SK-N-SH treated with all-trans-retinoic acid at 6 μM for 48 hours (cell line): ENCODE data around the gene LRRC10.

Source experiments
- ATAC-seq: fragments of 200-7000 bp; cut with Tn5 transposase; 3 replicates; pipeline ENCODE4 v1.9.1; 2020; ENCODE audit warnings: mild to moderate bottlenecking, moderate library complexity
- BACH2 ChIP-seq: fragments of 250-450 bp; sonication (Bioruptor Pico); IDR thresholded peaks from 2 replicates; pipeline ENCODE4 v1.9.0; 2021; ENCODE audit warnings: mild to moderate bottlenecking, borderline replicate concordance
- CREB5 ChIP-seq: fragments of 250-450 bp; sonication (Bioruptor Pico); IDR thresholded peaks from 2 replicates; pipeline ENCODE4 v1.5.1; 2020; ENCODE audit warnings: low read depth, mild to moderate bottlenecking, moderate library complexity
- CSDC2 ChIP-seq: fragments of 250-450 bp; sonication (Bioruptor Pico); IDR thresholded peaks from 2 replicates; pipeline ENCODE4 v1.5.0; 2020; ENCODE audit warnings: mild to moderate bottlenecking, moderate library complexity
- CSRNP3 ChIP-seq: fragments of 250-450 bp; sonication (Bioruptor Pico); IDR thresholded peaks from 2 replicates; pipeline ENCODE4 v1.5.1; 2021; ENCODE audit warnings: mild to moderate bottlenecking, moderate library complexity
- ESRRG ChIP-seq: fragments of 250-450 bp; sonication (Bioruptor Pico); IDR thresholded peaks from 2 replicates; pipeline ENCODE4 v1.6.1; 2021; ENCODE audit warnings: mild to moderate bottlenecking
- GLIS3 ChIP-seq: fragments of 250-450 bp; sonication (Bioruptor Pico); IDR thresholded peaks from 2 replicates; pipeline ENCODE4 v1.5.0; 2020; ENCODE audit warnings: mild to moderate bottlenecking, moderate library complexity
- ISL1 ChIP-seq: fragments of 250-450 bp; sonication (Bioruptor Pico); IDR thresholded peaks from 2 replicates; pipeline ENCODE4 v2.1.2; 2022; ENCODE audit warnings: mild to moderate bottlenecking, moderate library complexity
- OSR1 ChIP-seq: fragments of 250-450 bp; sonication (Bioruptor Pico); IDR thresholded peaks from 2 replicates; pipeline ENCODE4 v1.8.0; 2022; ENCODE audit warnings: moderate library complexity, mild to moderate bottlenecking, inconsistent platforms
- PPARA ChIP-seq: fragments of 250-450 bp; sonication (Bioruptor Pico); IDR thresholded peaks from 2 replicates; pipeline ENCODE4 v1.5.0; 2020; ENCODE audit warnings: mild to moderate bottlenecking, borderline replicate concordance
- SNAI2 ChIP-seq: fragments of 250-450 bp; sonication (Bioruptor Pico); IDR thresholded peaks from 2 replicates; pipeline ENCODE4 v1.5.0; 2020; ENCODE audit warnings: mild to moderate bottlenecking, moderate library complexity
- TCF4 ChIP-seq: fragments of 250-450 bp; sonication (Bioruptor Pico); IDR thresholded peaks from 2 replicates; pipeline ENCODE4 v1.8.0; 2021; ENCODE audit warnings: mild to moderate bottlenecking, moderate library complexity, borderline replicate concordance
- TOX ChIP-seq: fragments of 250-450 bp; sonication (Bioruptor Pico); IDR thresholded peaks from 2 replicates; pipeline ENCODE4 v1.8.0; 2021; ENCODE audit warnings: mild to moderate bottlenecking, moderate library complexity, borderline replicate concordance
- TSHZ2 ChIP-seq: fragments of 250-450 bp; sonication (Bioruptor Pico); IDR thresholded peaks from 2 replicates; pipeline ENCODE4 v1.5.0; 2020; ENCODE audit warnings: mild to moderate bottlenecking, moderate library complexity
- ZC3H10 ChIP-seq: fragments of 250-450 bp; sonication (Bioruptor Pico); IDR thresholded peaks from 2 replicates; pipeline ENCODE4 v1.5.1; 2021; ENCODE audit warnings: mild to moderate bottlenecking, moderate library complexity
- ZNF565 ChIP-seq: fragments of 450-650 bp; formaldehyde crosslinking; conservative IDR thresholded peaks from 2 replicates; pipeline ENCODE4 v1.5.0; 2020; ENCODE audit warnings: low read depth, mild to moderate bottlenecking, moderate library complexity
- ZNF70 ChIP-seq: fragments of 450-650 bp; formaldehyde crosslinking; IDR thresholded peaks from 2 replicates; pipeline ENCODE4 v1.5.0; 2020; ENCODE audit warnings: mild to moderate bottlenecking, moderate library complexity
- ZNF8 ChIP-seq: fragments of 450-650 bp; formaldehyde crosslinking; IDR thresholded peaks from 2 replicates; pipeline ENCODE4 v1.5.0; 2020; ENCODE audit warnings: mild to moderate bottlenecking, moderate library complexity
- TF ChIP-seq, protein P1 (sequence below): fragments of 250-450 bp; sonication (Bioruptor Pico); IDR thresholded peaks from 2 replicates; pipeline ENCODE4 v1.8.0; 2021; ENCODE audit warnings: low read depth, mild to moderate bottlenecking, moderate library complexity, borderline replicate concordance
- TF ChIP-seq, protein P2 (sequence below): fragments of 250-450 bp; sonication (Bioruptor Pico); IDR thresholded peaks from 2 replicates; pipeline ENCODE4 v1.8.0; 2020; ENCODE audit warnings: mild to moderate bottlenecking, moderate library complexity, borderline replicate concordance

LRRC10 gene

DNA sequence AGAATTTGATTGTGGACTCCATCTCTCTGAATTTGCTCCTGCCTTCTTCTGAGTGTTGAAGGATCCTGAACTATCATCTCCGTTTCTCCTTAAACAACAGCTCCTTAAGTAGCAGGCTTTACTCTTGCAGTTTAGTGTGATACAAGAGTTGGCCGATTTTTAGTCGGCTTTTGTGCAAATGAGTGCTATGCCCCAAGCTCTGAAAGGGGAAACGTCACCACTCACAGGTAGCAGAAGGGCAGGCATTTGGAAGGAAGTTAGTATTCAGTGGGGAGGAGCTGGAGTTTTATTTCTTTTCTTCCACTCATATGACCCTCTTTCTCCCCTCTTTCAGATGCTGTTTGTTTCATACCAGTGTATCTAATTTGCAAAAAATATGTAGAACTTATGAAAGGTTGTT is 36.5 kb upstream of the LRRC10 start:
- TF ChIP-seq CSRNP3 (no peak), ESRRG (CRISPR knock-in tag) (no peak), ZC3H10 (CRISPR knock-in tag) (no peak), ZNF565 (CRISPR knock-in tag) (no peak), TSHZ2 (CRISPR knock-in tag) (no peak), BACH2 (no peak)
- TF ChIP-seq, all 23 proteins: peak for 0
- ATAC-seq, result no peak

DNA sequence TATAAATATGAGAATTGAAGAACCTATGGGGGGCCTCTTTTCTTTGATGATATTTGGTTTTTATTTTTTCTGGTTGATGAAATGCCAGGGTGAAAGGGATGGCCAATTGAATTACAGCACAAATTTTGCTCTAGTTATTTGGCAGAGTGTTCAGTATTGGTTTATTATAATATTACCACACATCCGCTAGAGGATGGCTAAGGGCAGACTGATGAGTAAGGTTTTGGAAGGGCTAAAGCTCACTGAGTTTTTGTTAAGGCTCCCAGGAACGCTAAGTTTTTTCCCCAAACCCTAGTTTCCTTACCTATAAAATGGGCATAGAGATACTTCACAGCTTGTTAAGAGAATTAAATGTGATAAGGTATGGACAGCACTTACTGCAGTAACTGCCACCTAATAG is 34.3 kb upstream of the LRRC10 start:
- no peak for ATAC-seq
- TF ChIP-seq CSDC2 (CRISPR knock-in tag) (no peak), CSRNP3 (no peak), ZNF8 (no peak), OSR1 (CRISPR knock-in tag) (no peak), ZC3H10 (CRISPR knock-in tag) (no peak)
- TF ChIP-seq, protein P1, sequence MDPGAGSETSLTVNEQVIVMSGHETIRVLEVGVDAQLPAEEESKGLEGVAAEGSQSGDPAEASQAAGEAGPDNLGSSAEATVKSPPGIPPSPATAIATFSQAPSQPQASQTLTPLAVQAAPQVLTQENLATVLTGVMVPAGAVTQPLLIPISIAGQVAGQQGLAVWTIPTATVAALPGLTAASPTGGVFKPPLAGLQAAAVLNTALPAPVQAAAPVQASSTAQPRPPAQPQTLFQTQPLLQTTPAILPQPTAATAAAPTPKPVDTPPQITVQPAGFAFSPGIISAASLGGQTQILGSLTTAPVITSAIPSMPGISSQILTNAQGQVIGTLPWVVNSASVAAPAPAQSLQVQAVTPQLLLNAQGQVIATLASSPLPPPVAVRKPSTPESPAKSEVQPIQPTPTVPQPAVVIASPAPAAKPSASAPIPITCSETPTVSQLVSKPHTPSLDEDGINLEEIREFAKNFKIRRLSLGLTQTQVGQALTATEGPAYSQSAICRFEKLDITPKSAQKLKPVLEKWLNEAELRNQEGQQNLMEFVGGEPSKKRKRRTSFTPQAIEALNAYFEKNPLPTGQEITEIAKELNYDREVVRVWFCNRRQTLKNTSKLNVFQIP, result no peak

GRCh38 chr12:69644511-69644910 is 33.8 kb upstream of the LRRC10 start:
- ATAC-seq, result no peak
- TF ChIP-seq TCF4, result no peak
- no peak for TF ChIP-seq GLIS3 (CRISPR knock-in tag)
- no peak for TF ChIP-seq CREB5
- TF ChIP-seq CSDC2 (CRISPR knock-in tag), result no peak
- no peak for TF ChIP-seq BACH2
- TF ChIP-seq CSRNP3, result no peak
- TF ChIP-seq, protein P1, result no peak
- TF ChIP-seq OSR1 (CRISPR knock-in tag), result no peak
- TF ChIP-seq SNAI2 (CRISPR knock-in tag), result no peak
- no peak for TF ChIP-seq ZNF70 (CRISPR knock-in tag)
- no peak for TF ChIP-seq ZC3H10 (CRISPR knock-in tag)
- no peak for TF ChIP-seq TSHZ2 (CRISPR knock-in tag)
- no peak for TF ChIP-seq ISL1 (CRISPR knock-in tag)
- TF ChIP-seq, protein P2, sequence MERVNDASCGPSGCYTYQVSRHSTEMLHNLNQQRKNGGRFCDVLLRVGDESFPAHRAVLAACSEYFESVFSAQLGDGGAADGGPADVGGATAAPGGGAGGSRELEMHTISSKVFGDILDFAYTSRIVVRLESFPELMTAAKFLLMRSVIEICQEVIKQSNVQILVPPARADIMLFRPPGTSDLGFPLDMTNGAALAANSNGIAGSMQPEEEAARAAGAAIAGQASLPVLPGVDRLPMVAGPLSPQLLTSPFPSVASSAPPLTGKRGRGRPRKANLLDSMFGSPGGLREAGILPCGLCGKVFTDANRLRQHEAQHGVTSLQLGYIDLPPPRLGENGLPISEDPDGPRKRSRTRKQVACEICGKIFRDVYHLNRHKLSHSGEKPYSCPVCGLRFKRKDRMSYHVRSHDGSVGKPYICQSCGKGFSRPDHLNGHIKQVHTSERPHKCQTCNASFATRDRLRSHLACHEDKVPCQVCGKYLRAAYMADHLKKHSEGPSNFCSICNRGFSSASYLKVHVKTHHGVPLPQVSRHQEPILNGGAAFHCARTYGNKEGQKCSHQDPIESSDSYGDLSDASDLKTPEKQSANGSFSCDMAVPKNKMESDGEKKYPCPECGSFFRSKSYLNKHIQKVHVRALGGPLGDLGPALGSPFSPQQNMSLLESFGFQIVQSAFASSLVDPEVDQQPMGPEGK (CRISPR knock-in tag), result no peak
- no peak for TF ChIP-seq PPARA (CRISPR knock-in tag)
- no peak for TF ChIP-seq ESRRG (CRISPR knock-in tag)
- no peak for TF ChIP-seq ZNF8
- no peak for TF ChIP-seq TOX (CRISPR knock-in tag)
